Measurements from ENCODE around the gene KRTAP3-3. TPM values are rescaled to one million over a fixed set of nuclear protein-coding genes. Genes with fewer than 3 reads are reported as not detected.
"Not testable (repeated sequence)": the region's sequence is repeated elsewhere in the genome, so short reads cannot be mapped to it uniquely, and the experiment has no call there.

KRTAP3-3 gene
- not detected for total RNA-seq

GRCh38 chr17:40993839-40994238 is at the start of gene KRTAP3-3:
KRTAP3-3 (minus strand) TSS chr17:40994164; CDS start chr17:40994097, 67 bp downstream.
- ChIA-PET CTCF (no interaction called here), POLR2A (no interaction called here)
- Mint-ChIP-seq H3K4me1 (ENCODE audit: low read depth) (no peaks in the 10 kb centered on the region), H3K27ac (no peak within 1 kb of the TSS), H3K9me3 (no peaks in the 10 kb centered on the region), H3K36me3 (ENCODE audit: low read depth) (no peaks in the 10 kb centered on the region), H3K27me3 (peaks cover 28% of the 10 kb centered on the region), H3K4me3 (no peak within 1 kb of the TSS)
- intact Hi-C loops (cut with micrococcal nuclease) = no loop called here
- ATAC-seq (no peak), DNase-seq (no peak)
- TF ChIP-seq CTCF (IDR thresholded peaks at IDR 0.05) = no peak

- Mint-ChIP-seq H3K4me1 (ENCODE audit: low read depth) (peaks cover 3% of the 10 kb centered on the region), H3K9me3 (peaks cover 6% of the 10 kb centered on the region), H3K4me3 (no peak overlapping the region), H3K36me3 (ENCODE audit: low read depth) (no peaks in the 10 kb centered on the region), H3K27ac (no peak overlapping the region), H3K27me3 (peaks cover 13% of the 10 kb centered on the region)
- intact Hi-C loops (cut with micrococcal nuclease) = no loop called here
- no peak for ATAC-seq
- POLR2A ChIA-PET = no interaction called here
- CTCF ChIA-PET = no interaction called here
- DNase-seq = no peak
- no peak for TF ChIP-seq CTCF (IDR thresholded peaks at IDR 0.05)
Measured at GRCh38 chr17:41042953-41043352, 49.0 kb upstream of the KRTAP3-3 start.

GRCh38 chr17:41040783-41041571 is 47.0 kb upstream of the KRTAP3-3 start, which contains the start of gene KRTAP1-1:
KRTAP1-1 (minus strand) TSS chr17:41041450; CDS start chr17:41041397, 53 bp downstream.
- DNase-seq; CTCF ChIA-PET; H3K4me1 Mint-ChIP-seq (ENCODE audit: low read depth); H3K36me3 Mint-ChIP-seq (ENCODE audit: low read depth); ATAC-seq; intact Hi-C loops (cut with micrococcal nuclease); H3K27me3 Mint-ChIP-seq; H3K27ac Mint-ChIP-seq; H3K9me3 Mint-ChIP-seq; POLR2A ChIA-PET; H3K4me3 Mint-ChIP-seq: not testable (repeated sequence)

- no peak for ATAC-seq
- Mint-ChIP-seq H3K27me3 (peaks cover 3% of the 10 kb centered on the region), H3K9me3 (peaks cover 1% of the 10 kb centered on the region), H3K4me1 (ENCODE audit: low read depth) (no peaks in the 10 kb centered on the region), H3K36me3 (ENCODE audit: low read depth) (no peaks in the 10 kb centered on the region), H3K4me3 (no peak overlapping the region), H3K27ac (no peak overlapping the region)
- ChIA-PET POLR2A (no interaction called here), CTCF (interaction anchor here (0.8 kb wide), 1 partner anchor 21 kb away, joined by 3 read pairs; no protein-coding TSS in a partner anchor)
- no peak for TF ChIP-seq CTCF (IDR thresholded peaks at IDR 0.05)
- intact Hi-C loops (cut with micrococcal nuclease) = no loop called here
- DNase-seq = no peak
Measured at GRCh38 chr17:41037853-41038350, 43.9 kb upstream of the KRTAP3-3 start.

GRCh38 chr17:41034346-41034935 is 40.5 kb upstream of the KRTAP3-3 start, which contains the start of gene KRTAP1-3:
KRTAP1-3 (minus strand) TSS chr17:41034874; CDS start chr17:41034821, 53 bp downstream.
- ATAC-seq; DNase-seq; POLR2A ChIA-PET; CTCF ChIA-PET; intact Hi-C loops (cut with micrococcal nuclease); H3K27ac Mint-ChIP-seq; H3K4me3 Mint-ChIP-seq; H3K4me1 Mint-ChIP-seq (ENCODE audit: low read depth); H3K9me3 Mint-ChIP-seq; H3K36me3 Mint-ChIP-seq (ENCODE audit: low read depth): not testable (repeated sequence)
- H3K27me3 Mint-ChIP-seq = peaks cover 13% of the 10 kb centered on the region
